ENCODE results near the gene GSG1.
"Not testable (repeated sequence)": the region's sequence is repeated elsewhere in the genome, so short reads cannot be mapped to it uniquely, and the experiment has no call there.

GSG1 gene

GRCh38 chr12:13084898-13085640 is 18.4 kb downstream of the GSG1 start:
- H3K36me3 ChIP-seq (ENCODE audit: control insufficient read depth, insufficient read depth, low read length), result no peaks in the 10 kb centered on the region
- no peak for TF ChIP-seq CTCF (IDR thresholded peaks at IDR 0.05; ENCODE audit: insufficient read depth, low read length, poor library complexity, severe bottlenecking)

GRCh38 chr12:13083638-13084037 is 19.8 kb downstream of the GSG1 start:
- H3K4me3 ChIP-seq (replicated peaks; ENCODE audit: low read depth, low read length); DNase-seq (ENCODE audit: extremely low read depth, insufficient read length); H3K27me3 ChIP-seq (replicated peaks; ENCODE audit: control insufficient read depth, insufficient read depth, low read length); H3K36me3 ChIP-seq (ENCODE audit: control insufficient read depth, insufficient read depth, low read length): not testable (repeated sequence)

More at GRCh38 chr12:13084898-13085640, 18.4 kb downstream of the GSG1 start:
- no peaks in the 10 kb centered on the region; the same call in 1 of the 2 replicates for H3K27me3 ChIP-seq (replicated peaks; ENCODE audit: control insufficient read depth, insufficient read depth, low read length)
- DNase-seq (ENCODE audit: extremely low read depth, insufficient read length), result no peak
- no peak overlapping the region for H3K4me3 ChIP-seq (replicated peaks; ENCODE audit: low read depth, low read length)

GRCh38 chr12:13082861-13083260 is 20.6 kb downstream of the GSG1 start:
- H3K4me3 ChIP-seq (replicated peaks; ENCODE audit: low read depth, low read length), result no peak overlapping the region
- no peaks in the 10 kb centered on the region for H3K36me3 ChIP-seq (ENCODE audit: control insufficient read depth, insufficient read depth, low read length)
- TF ChIP-seq CTCF (IDR thresholded peaks at IDR 0.05; ENCODE audit: insufficient read depth, low read length, poor library complexity, severe bottlenecking), result no peak
- H3K27me3 ChIP-seq (replicated peaks; ENCODE audit: control insufficient read depth, insufficient read depth, low read length), result no peaks in the 10 kb centered on the region; the same call in 1 of the 2 replicates
- no peak for DNase-seq (ENCODE audit: extremely low read depth, insufficient read length)

- no peak for DNase-seq (ENCODE audit: extremely low read depth, insufficient read length)
- no peak overlapping the region for H3K4me3 ChIP-seq (replicated peaks; ENCODE audit: low read depth, low read length)
- no peak for TF ChIP-seq CTCF (IDR thresholded peaks at IDR 0.05; ENCODE audit: insufficient read depth, low read length, poor library complexity, severe bottlenecking)
- no peaks in the 10 kb centered on the region for H3K36me3 ChIP-seq (ENCODE audit: control insufficient read depth, insufficient read depth, low read length)
- H3K27me3 ChIP-seq (replicated peaks; ENCODE audit: control insufficient read depth, insufficient read depth, low read length), result no peaks in the 10 kb centered on the region; the same call in 1 of the 2 replicates
These were observed 23.2 kb downstream of the GSG1 start for GRCh38 chr12:13080266-13080665.

GRCh38 chr12:13079440-13079906 is 24.0 kb downstream of the GSG1 start:
- no peaks in the 10 kb centered on the region for H3K36me3 ChIP-seq (ENCODE audit: control insufficient read depth, insufficient read depth, low read length)

More at GRCh38 chr12:13079440-13079906, 24.0 kb downstream of the GSG1 start:
- DNase-seq (ENCODE audit: extremely low read depth, insufficient read length), result no peak
- H3K27me3 ChIP-seq (replicated peaks; ENCODE audit: control insufficient read depth, insufficient read depth, low read length), result no peaks in the 10 kb centered on the region; the same call in 1 of the 2 replicates
- no peak for TF ChIP-seq CTCF (IDR thresholded peaks at IDR 0.05; ENCODE audit: insufficient read depth, low read length, poor library complexity, severe bottlenecking)
- H3K4me3 ChIP-seq (replicated peaks; ENCODE audit: low read depth, low read length), result no peak overlapping the region

Data from GM06990 (cell line).